GM21576 (cell line): ENCODE data around the gene HECTD3.
"Not testable (repeated sequence)": the region's sequence is repeated elsewhere in the genome, so short reads cannot be mapped to it uniquely, and the experiment has no call there.

ENCODE experiments used
- ATAC-seq: cut with Tn5 transposase; IDR thresholded peaks from one replicate; pipeline ENCODE4 v1.9.1; 2021; ENCODE audit warnings: mild to moderate bottlenecking, moderate library complexity; ENCODE audit not compliant: unreplicated experiment

HECTD3 gene

GRCh38 chr1:44994309-44994898 is 16.7 kb downstream of the HECTD3 start:
- ATAC-seq: no peak

DNA sequence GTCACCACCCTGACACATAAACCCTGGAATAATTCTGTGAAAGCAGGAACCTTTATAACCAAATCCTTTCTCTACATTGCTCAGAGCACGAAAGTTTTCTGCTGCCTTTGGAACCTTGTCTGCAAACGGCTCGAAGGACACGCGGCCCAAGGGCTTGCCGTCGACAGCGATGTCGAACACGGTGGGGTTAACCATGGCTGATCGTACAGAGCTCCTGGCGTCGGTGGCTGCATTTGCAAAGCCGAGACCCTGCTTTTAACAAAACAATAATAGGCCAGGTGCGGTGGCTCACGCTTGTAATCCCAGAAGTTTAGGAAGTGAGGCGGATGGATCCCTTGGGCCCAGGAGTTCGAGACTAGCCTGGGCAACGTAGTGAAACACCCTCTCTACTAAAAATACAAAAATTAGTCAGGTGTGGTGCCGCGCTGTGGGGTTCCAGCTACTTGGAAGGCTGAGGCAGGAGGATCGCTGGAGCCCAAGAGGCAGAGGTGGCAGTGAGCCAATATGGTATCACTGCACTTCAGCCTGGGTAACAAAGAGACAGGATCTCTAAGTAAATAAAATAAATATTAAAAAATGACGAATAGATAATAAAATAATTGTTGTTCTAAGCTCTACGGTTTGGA is 22.5 kb downstream of the HECTD3 start:
- no peak for ATAC-seq

DNA sequence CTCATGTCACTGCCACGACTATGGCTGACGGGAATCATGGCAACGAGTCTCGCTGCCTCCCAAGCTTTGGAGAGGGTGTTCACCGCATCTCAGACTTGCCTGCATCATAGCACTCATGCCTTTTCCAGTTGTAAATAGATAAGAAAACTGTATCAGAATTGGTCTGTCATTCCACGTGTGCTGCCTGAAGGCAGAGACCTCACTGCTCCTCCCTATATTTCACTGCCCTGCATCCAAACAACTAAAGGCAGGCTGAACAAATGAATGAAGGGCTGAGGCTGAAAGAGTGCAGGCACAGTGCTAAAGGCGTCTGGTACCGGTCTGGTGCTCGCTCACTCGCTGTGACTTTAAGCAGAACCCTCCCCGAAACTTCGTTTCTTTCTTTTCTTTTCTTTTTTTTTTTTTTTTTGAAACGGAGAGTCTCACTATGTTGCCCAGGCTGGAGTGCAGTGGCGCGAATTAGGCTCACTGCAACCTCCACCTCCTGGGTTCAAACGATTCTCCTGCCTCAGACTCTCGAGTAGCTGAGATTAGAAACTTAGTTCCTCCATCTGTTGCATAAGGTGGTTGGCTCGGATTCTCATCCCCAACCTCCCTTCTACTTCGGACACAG is 25.3 kb downstream of the HECTD3 start:
- no peak for ATAC-seq

DNA sequence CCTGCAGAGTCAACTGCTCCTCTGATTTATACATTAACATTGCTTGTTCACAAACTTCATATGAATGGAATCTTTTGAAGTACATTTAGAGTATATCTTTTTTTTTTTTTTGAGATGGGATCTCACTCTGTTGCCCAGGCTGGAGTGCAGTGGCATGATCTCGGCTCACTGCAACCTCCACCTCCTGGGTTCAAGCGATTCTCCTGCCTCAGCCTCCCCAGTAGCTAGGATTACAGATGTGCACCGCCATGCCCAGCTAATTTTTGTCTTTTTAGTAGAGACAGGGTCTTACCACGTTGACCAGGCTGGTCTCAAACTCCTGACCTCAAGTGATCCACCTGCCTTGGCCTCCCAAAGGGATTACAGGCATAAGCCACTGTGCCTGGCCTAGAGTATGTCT is 33.8 kb downstream of the HECTD3 start:
- ATAC-seq: not testable (repeated sequence)

DNA sequence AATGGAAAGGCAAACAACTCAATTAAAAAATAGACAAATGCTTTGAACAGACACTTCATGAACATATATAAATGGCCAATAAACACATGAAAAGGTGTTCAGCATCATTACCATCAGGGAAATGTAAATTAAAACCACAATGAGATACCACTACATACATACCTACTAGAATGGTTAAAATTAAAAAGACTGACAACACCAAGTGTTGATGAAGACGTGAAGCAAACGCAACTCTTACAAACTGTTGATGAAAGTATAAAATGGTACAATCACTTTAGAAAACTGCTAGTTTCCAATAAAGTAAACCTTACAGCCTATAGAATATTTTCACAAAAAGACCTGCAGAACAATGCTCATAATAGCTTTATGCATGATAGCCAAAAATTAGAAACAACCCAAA is 34.9 kb downstream of the HECTD3 start:
- ATAC-seq: no peak

- no peak for ATAC-seq
Observed at GRCh38 chr1:44973645-44974044, 37.5 kb downstream of the HECTD3 start.

DNA sequence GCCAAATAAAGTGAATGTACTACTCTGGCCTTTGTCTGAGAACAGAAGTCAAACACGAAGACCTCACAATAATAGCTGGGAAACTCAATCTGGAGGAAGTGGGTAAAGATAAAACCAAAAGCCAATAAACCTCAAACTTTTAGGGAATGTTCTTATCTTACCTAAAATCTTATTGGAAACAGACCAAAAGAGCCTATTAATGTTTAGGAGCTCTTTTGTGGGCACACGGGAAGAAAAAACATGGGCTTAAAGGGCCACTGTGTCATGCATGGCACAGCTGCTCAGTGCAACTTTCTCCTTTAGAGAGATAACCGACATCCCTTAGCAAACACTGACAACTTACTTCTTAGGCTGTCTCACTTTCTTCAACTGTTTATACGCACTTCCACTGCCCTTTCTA is 40.8 kb downstream of the HECTD3 start:
- ATAC-seq: no peak

DNA sequence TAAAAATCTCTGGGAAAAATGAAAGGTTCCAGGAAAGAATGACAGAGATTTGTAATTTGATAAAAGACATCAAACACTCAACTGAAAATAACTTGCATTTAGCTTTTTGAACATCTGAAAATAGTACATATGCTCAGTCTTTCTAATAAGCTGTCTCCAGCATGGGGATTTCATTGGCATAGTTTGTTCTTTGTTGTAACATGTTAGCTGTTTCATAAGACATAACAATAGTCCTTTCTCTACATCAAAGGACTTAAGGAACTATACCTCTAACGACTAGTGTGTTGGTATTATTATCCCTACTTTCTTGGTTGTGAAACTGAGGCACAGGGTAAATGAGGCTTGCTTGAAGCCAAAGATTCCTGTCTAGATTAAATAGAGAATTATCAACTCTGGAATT is 46.7 kb downstream of the HECTD3 start:
- no peak for ATAC-seq

DNA sequence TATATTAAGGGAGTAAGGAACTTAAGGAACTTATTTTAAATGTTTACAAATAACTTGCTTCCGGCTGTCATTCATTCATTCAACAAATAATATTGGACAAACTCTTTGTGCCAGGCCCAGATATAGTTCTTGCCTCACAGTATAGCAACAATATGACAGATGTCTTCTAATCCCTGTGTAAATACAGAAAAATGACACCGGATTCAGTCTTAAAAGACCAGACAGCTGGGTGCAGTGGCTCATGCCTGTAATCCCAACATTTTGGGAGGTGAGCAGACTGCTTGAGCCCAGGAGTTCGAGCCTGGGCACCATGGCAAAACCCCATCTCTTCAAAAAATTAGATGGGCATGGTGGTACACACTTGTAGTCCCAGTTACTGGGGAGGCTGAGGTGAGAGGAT is 48.4 kb downstream of the HECTD3 start:
- no peak for ATAC-seq

GRCh38 chr1:44962022-44962421 is 49.1 kb downstream of the HECTD3 start:
- ATAC-seq: not testable (repeated sequence)

DNA sequence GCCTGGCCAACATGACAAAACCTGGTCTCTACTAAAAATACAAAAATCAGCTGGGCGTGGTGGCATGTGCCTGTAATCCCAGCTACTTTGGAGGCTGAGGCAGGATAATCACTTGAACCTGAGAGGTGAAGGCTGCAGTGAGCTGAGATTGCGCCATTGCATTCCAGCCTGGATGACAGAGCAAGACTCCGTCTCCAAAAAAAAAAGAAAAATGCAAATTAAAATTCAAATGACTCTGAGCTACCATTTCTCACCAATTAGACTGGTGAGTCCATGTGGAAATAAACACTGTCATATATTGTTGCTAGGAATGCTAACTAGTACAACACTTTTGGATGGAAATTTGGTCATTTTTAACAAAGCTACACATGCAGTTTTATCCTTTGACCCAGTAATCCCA is 53.6 kb downstream of the HECTD3 start:
- not testable (repeated sequence) for ATAC-seq

DNA sequence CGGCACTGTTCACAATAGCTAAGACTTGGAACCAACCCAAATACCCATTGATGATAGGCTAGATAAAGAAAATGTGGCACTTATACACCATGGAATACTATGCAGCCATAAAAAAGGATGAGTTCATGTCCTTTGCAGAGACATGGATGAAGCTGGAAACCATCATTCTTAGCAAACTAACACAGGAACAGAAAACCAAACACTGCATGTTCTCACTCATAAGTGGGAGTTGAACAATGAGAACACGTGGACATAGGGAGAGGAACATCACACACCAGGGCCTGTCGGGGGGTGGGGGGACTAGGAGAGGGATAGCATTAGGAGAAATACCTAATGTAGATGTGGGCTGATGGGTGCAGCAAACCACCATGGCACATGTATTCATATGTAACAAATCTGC is 55.0 kb downstream of the HECTD3 start:
- not testable (repeated sequence) for ATAC-seq
